CD4-positive, alpha-beta T cell treated with Interleukin-6 for 4 hours (primary cell): ENCODE results near the gene STON2.

Experiments used
- DNase-seq: peaks from one replicate; pipeline ENCODE4 v3.0.0-alpha.2; 2020; ENCODE audit warnings: mixed read lengths

The STON2 gene

DNA sequence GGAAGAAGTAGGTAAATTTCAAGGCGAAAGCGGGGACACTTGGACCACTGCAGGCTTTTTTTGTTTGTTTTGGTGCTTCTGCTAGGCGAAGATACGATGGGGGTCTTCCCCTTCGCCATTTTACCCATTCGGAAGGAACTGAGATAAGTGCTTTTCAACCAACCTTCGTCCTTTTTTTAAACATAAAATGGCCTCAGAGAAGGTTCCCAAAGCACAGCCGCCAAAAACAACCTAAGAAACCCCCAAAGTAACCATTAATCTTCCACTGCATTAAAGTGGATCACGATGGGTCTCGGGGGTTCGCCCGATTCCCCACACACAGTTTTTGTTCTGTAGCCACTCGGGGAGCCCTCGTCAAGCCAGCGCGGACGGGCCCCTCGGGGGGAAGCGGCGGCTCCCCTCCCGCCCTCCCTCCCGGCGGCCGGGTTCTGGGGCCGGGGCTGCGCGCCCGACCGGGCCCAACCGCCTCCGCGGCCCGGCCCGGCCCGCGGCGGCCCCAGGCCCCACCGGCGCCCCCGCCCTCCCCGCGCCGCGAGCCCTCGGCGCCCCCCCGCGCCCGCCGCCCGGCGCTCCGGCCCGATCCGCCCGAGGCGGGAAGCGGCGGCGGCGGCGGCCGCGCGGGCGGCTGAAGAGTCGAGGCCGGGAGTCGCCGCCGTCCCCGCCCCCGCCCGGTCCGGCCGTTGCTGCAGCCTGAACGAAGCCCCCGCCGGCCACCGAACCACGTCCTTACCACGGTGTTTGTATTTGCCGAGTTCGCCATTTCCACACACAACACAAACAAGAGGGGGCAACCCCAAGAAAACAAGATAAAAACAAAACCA is 180.2 kb downstream of the STON2 start:
- peak; percentile 51 for DNase-seq

DNA sequence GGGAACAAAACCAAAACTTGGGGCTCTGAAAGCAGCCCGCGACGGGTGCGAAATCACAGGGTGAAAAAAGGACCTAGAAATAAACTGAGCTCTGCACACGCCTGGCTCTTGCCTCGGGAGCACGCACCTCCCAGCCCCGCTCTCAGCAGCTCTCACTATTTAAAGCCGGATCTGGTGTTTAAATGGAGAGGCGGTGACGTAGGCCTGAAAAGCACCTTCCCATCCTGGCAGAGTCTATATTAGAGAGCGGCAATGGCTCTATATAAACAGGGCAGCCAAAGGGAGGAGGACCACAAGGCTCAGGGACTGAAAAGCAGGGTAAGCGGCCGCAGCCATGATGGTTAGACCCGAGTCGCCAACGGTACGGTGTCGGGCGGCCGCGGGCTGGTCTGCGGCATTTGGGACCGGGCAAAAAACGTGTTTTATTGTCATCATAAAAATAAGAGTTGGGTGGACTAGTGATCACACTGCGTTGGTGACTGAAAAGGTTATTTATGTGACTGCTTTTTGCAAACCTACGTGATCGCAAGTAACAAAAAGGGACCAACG is 180.8 kb downstream of the STON2 start:
- peak; percentile 87 for DNase-seq

DNA sequence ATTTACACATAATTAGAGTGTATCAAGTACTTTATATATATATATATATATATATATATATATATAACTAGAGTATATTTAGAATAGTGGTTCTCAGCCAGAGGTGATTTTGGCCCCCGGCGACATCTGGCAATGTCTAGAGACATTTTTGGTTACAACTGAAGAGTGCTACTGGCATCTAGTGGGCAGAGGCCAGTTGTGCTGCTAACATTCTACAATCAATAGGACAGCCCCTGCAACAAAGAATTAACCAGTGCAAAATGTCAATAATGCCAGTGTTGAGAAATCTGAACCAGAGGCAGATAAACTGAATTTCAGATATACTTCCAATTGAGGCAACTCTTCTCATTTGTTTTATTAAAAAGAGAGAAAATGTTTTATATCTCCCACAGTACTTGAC is 188.3 kb downstream of the STON2 start:
- DNase-seq = peak; percentile 46
